Right renal cortex interstitium (tissue), 3 donors: Measurements from ENCODE around the gene PLD6. TPM values are rescaled to one million over a fixed set of nuclear protein-coding genes. Genes with fewer than 3 reads are reported as not detected.
"Not testable (repeated sequence)": the region's sequence is repeated elsewhere in the genome, so short reads cannot be mapped to it uniquely, and the experiment has no call there.

Experiments
- DNase-seq, 3 donors: peaks; one replicate each; pipeline ENCODE4 v3.0.0-alpha.2; 2013; ENCODE audit warnings: low read depth in 3 of 3, low spot score in 2 of 3
- polyA plus RNA-seq, 3 donors: library from polyadenylated mRNA; unstranded; fragments of 120-200 nt; gene quantifications; one replicate each; pipeline ENCODE4 v1.2.1, GENCODE V29; 2013; ENCODE audit not compliant: insufficient read length in 3 of 3

Gene PLD6
- 1 to 10 TPM; 3.4 TPM for polyA plus RNA-seq

- DNase-seq, result peak in 1 of 3 donors; percentile 29
Measured at GRCh38 chr17:17206124-17206912, at the start of gene PLD6. Gene PLD6 (minus strand): TSS chr17:17206333. CDS start chr17:17206286, 47 bp downstream.

- not testable (repeated sequence) for DNase-seq
Measured at GRCh38 chr17:17255689-17256088, 49.6 kb upstream of the PLD6 start.

GRCh38 chr17:17254036-17254435, 47.9 kb upstream of the PLD6 start:
- no peak for DNase-seq

- no peak for DNase-seq
Measured at GRCh38 chr17:17253406-17253805, 47.3 kb upstream of the PLD6 start.

- DNase-seq, result no peak
Measured at GRCh38 chr17:17252149-17252661, 46.1 kb upstream of the PLD6 start.

GRCh38 chr17:17246879-17247278, 40.7 kb upstream of the PLD6 start:
- no peak for DNase-seq

GRCh38 chr17:17243163-17243562, 37.0 kb upstream of the PLD6 start:
- no peak for DNase-seq

GRCh38 chr17:17242246-17242645, 36.1 kb upstream of the PLD6 start:
- DNase-seq, result no peak

- DNase-seq, result no peak
Measured at GRCh38 chr17:17241656-17242055, 35.5 kb upstream of the PLD6 start.

GRCh38 chr17:17239832-17240231, 33.7 kb upstream of the PLD6 start:
- DNase-seq, result no peak

GRCh38 chr17:17237026-17237799, 31.1 kb upstream of the PLD6 start, which contains the start of gene FLCN:
Gene FLCN (minus strand): TSS chr17:17237168. CDS start chr17:17228137, 9,031 bp downstream.
- DNase-seq, result peak; percentile 79 to 96 (median 87)

GRCh38 chr17:17236295-17237025, 30.3 kb upstream of the PLD6 start:
- DNase-seq, result no peak

- DNase-seq, result no peak
Measured at GRCh38 chr17:17235212-17236174, 29.4 kb upstream of the PLD6 start.

GRCh38 chr17:17232303-17232621, 26.1 kb upstream of the PLD6 start:
- DNase-seq, result no peak

- no peak for DNase-seq
Measured at GRCh38 chr17:17231621-17232302, 25.6 kb upstream of the PLD6 start.

- no peak for DNase-seq
Measured at GRCh38 chr17:17229416-17230384, 23.6 kb upstream of the PLD6 start.

- DNase-seq, result no peak
Measured at GRCh38 chr17:17228521-17229279, 22.6 kb upstream of the PLD6 start.
